IMR-90 (cell line): ENCODE results near the gene PRR4. TPM values are rescaled to one million over a fixed set of nuclear protein-coding genes. Genes with fewer than 3 reads are reported as not detected.

Source experiments
- ATAC-seq: fragments of 200-7000 bp; cut with Tn5 transposase; 2 replicates; pipeline ENCODE4 v1.9.1; 2020; ENCODE audit warnings: low read depth, mild to moderate bottlenecking, moderate library complexity
- BruUV-seq: library from RNA; stranded (reverse); fragments of 400-500 nt; replicated peaks from 2 replicates; lab custom pipeline; 2021; lab: Mats Ljungman, UMichigan
- CTCF ChIA-PET: fragments of 300-600 bp; formaldehyde crosslinking; extraction: SDS; loops from one replicate; lab custom pipeline; 2021; ENCODE audit warnings: antibody characterized with exemption; lab: Yijun Ruan, JAX
- POLR2A ChIA-PET: fragments of 300-600 bp; sonication (Branson Sonifier 250); formaldehyde crosslinking; loops from one replicate; lab custom pipeline; 2022; ENCODE audit warnings: antibody characterized with exemption; ENCODE audit not compliant: unreplicated experiment; lab: Charles Lee
- DNase-seq: peaks from one replicate; pipeline ENCODE4 v3.0.0; 2013
- H2AFZ ChIP-seq: replicated peaks from 2 replicates; pipeline ENCODE3; 2013; ENCODE audit warnings: low read length, mild to moderate bottlenecking; ENCODE audit not compliant: poor library complexity
- H2AK5ac ChIP-seq: 2 replicates; pipeline ENCODE4 v1.6.1; 2013; ENCODE audit warnings: low read depth, low read length, inconsistent platforms
- H2AK9ac ChIP-seq: replicated peaks from 2 replicates; pipeline ENCODE3; 2013; ENCODE audit warnings: mild to moderate bottlenecking, low read depth, low read length, moderate library complexity; ENCODE audit not compliant: poor library complexity
- H2BK120ac ChIP-seq: 2 replicates; pipeline ENCODE4 v1.6.1; 2013; ENCODE audit warnings: low read depth, low read length, inconsistent platforms
- H2BK15ac ChIP-seq: 3 replicates; pipeline ENCODE4 v1.6.1; 2013; ENCODE audit warnings: low read depth, low read length, inconsistent platforms
- H2BK20ac ChIP-seq: 2 replicates; pipeline ENCODE4 v1.6.1; 2013; ENCODE audit warnings: low read depth, mild to moderate bottlenecking, inconsistent platforms, low read length, moderate library complexity
- H2BK5ac ChIP-seq: 2 replicates; pipeline ENCODE4 v1.6.1; 2013; ENCODE audit warnings: mild to moderate bottlenecking, low read depth, low read length, inconsistent platforms; ENCODE audit not compliant: poor library complexity, severe bottlenecking
- H3K14ac ChIP-seq: replicated peaks from 2 replicates; pipeline ENCODE4 v1.6.1; 2013; ENCODE audit warnings: low read depth, low read length, inconsistent platforms
- H3K18ac ChIP-seq: 2 replicates; pipeline ENCODE4 v1.6.1; 2013; ENCODE audit warnings: low read depth, low read length, control low read depth
- H3K23ac ChIP-seq: 2 replicates; pipeline ENCODE4 v1.6.1; 2013; ENCODE audit warnings: low read depth, low read length, inconsistent platforms
- H3K27ac ChIP-seq: 2 replicates; pipeline ENCODE4 v1.5.1; 2013; ENCODE audit warnings: mild to moderate bottlenecking, control low read depth, low read length; ENCODE audit not compliant: insufficient read depth
- H3K27me3 ChIP-seq: 2 replicates; pipeline ENCODE4 v1.6.1; 2013; ENCODE audit warnings: low read length; ENCODE audit not compliant: control insufficient read depth, insufficient read depth
- H3K36me3 ChIP-seq: 2 replicates; pipeline ENCODE4 v1.6.1; 2013; ENCODE audit warnings: low read length, mixed read lengths; ENCODE audit not compliant: control insufficient read depth, insufficient read depth
- H3K4ac ChIP-seq: 2 replicates; pipeline ENCODE4 v1.6.1; 2013; ENCODE audit warnings: low read depth, low read length, inconsistent platforms
- H3K4me1 ChIP-seq: 2 replicates; pipeline ENCODE4 v1.6.1; 2013; ENCODE audit warnings: low read length, mixed read lengths; ENCODE audit not compliant: control insufficient read depth, insufficient read depth
- H3K4me2 ChIP-seq: 2 replicates; pipeline ENCODE4 v1.6.1; 2013; ENCODE audit warnings: low read depth, mild to moderate bottlenecking, control low read depth, low read length, moderate library complexity
- H3K4me3 ChIP-seq: 2 replicates; pipeline ENCODE4 v1.5.1; 2013; ENCODE audit warnings: low read depth, mild to moderate bottlenecking, control low read depth, low read length, moderate library complexity; ENCODE audit not compliant: insufficient read depth
- H3K56ac ChIP-seq: 2 replicates; pipeline ENCODE4 v1.6.1; 2013; ENCODE audit warnings: low read length, inconsistent platforms; ENCODE audit not compliant: insufficient read depth; ENCODE audit errors: extremely low read depth
- H3K79me1 ChIP-seq, 2 experiments: 2 replicates each; pipeline ENCODE4 v1.6.1; 2013; ENCODE audit warnings: low read length in 2 of 2, inconsistent platforms in 1 of 2, low read depth in 1 of 2
- H3K9ac ChIP-seq: 2 replicates; pipeline ENCODE4 v1.6.1; 2013; ENCODE audit warnings: low read depth, low read length, control low read depth
- H3K9me1 ChIP-seq: 2 replicates; pipeline ENCODE4 v1.6.1; 2013; ENCODE audit warnings: low read length, inconsistent platforms; ENCODE audit not compliant: insufficient read depth
- H3K9me3 ChIP-seq: 2 replicates; pipeline ENCODE4 v1.6.1; 2013; ENCODE audit warnings: low read length; ENCODE audit not compliant: control insufficient read depth, insufficient read depth
- H4K20me1 ChIP-seq: 2 replicates; pipeline ENCODE4 v1.6.1; 2013; ENCODE audit warnings: low read length, inconsistent platforms; ENCODE audit not compliant: insufficient read depth
- H4K5ac ChIP-seq: 2 replicates; pipeline ENCODE4 v1.6.1; 2013; ENCODE audit warnings: mild to moderate bottlenecking, low read depth, low read length, control low read depth
- H4K8ac ChIP-seq, 2 experiments: 2 replicates each; pipeline ENCODE4 v1.6.1; 2013; ENCODE audit warnings: low read depth in 2 of 2, low read length in 2 of 2, control low read depth in 1 of 2, inconsistent platforms in 1 of 2
- H4K91ac ChIP-seq: 2 replicates; pipeline ENCODE4 v1.6.1; 2013; ENCODE audit warnings: low read depth, low read length, inconsistent platforms; ENCODE audit not compliant: insufficient read depth
- BHLHE40 ChIP-seq: fragments of 150-350 bp; IDR thresholded peaks from 2 replicates; pipeline ENCODE4 v1.6.1; 2016; ENCODE audit warnings: mild to moderate bottlenecking, low read depth, low read length
- CEBPB ChIP-seq: IDR thresholded peaks from 2 replicates; pipeline ENCODE4 v1.6.1; 2012; ENCODE audit warnings: low read depth, low read length, improper control_type of control experiment
- FOS ChIP-seq: fragments of 150-350 bp; IDR thresholded peaks from 2 replicates; pipeline ENCODE4 v1.6.1; 2016; ENCODE audit warnings: low read depth, low read length
- MAFK ChIP-seq: IDR thresholded peaks from 2 replicates; pipeline ENCODE4 v1.6.1; 2012; ENCODE audit warnings: low read depth, low read length, improper control_type of control experiment
- MXI1 ChIP-seq: IDR thresholded peaks from 2 replicates; pipeline ENCODE4 v1.6.1; 2012; ENCODE audit warnings: low read depth, mild to moderate bottlenecking, low read length, moderate library complexity, borderline replicate concordance
- POLR2A ChIP-seq: IDR thresholded peaks from 2 replicates; pipeline ENCODE4 v1.6.1; 2012; ENCODE audit warnings: mild to moderate bottlenecking, low read depth, low read length
- WGBS, 2 experiments: methylation state at CpG; one replicate each; pipeline versions ENCODE4 v1.1.5 to v1.1.7; 2013; ENCODE audit warnings: missing lambda C conversion rate in 2 of 2; ENCODE audit not compliant: insufficient read length in 1 of 2; ENCODE audit errors: extremely low coverage in 2 of 2; 5-methylcytosine and 5-hydroxymethylcytosine counted together
- dilution Hi-C: fragments of 300-500 bp; cut with HindIII; formaldehyde crosslinking; loops from one replicate; pipeline ENCODE4 v1.14.3; 2018; ENCODE audit warnings: low sequenced_read_pairs; ENCODE audit not compliant: unreplicated experiment
- in situ Hi-C: fragments of 300-500 bp; cut with MboI; formaldehyde crosslinking; loops from 3 replicates; pipeline ENCODE4 v1.14.3; 2019; ENCODE audit warnings: low sequenced_read_pairs, inconsistent platforms, mixed read lengths
- intact Hi-C: fragments of 100-400 bp; cut with micrococcal nuclease; formaldehyde crosslinking; loops from 2 replicates; pipeline ENCODE4 v1.10.0; 2022
- microRNA-seq, 2 experiments: library from miRNA; stranded (forward) in 1 of 2; unstranded in 1 of 2; fragments of 10-50 nt in 1 of 2; fragments of <30 nt in 1 of 2; gene quantifications in 1 of 2; microRNA quantifications in 1 of 2; one replicate each; pipeline versions ENCODE3 to v1.1.0; 2013 to 2020; ENCODE audit not compliant: insufficient read depth in 1 of 2, insufficient read length in 1 of 2, unreplicated experiment in 1 of 2
- polyA plus RNA-seq, 3 experiments: library from polyadenylated mRNA; depleted of rRNA; stranded (reverse); fragments of >200 nt; gene quantifications; 2 replicates each; pipeline ENCODE4 v1.2.3, GENCODE V29; 2012; ENCODE audit warnings: low replicate concordance in 1 of 3
- small RNA-seq, 5 experiments: library from RNA; depleted of rRNA; stranded (forward); fragments of <200 nt; gene quantifications; one replicate each; pipeline ENCODE3, GENCODE V24; 2012
- total RNA-seq: library from RNA; depleted of rRNA; stranded (reverse); fragments of >200 nt; gene quantifications from 2 replicates; pipeline ENCODE4 v1.2.3, GENCODE V29; 2012; rRNA removed
- TF ChIP-seq, protein P1 (sequence below): fragments of 150-350 bp; IDR thresholded peaks from 2 replicates; pipeline ENCODE4 v1.6.1; 2016; ENCODE audit warnings: low read depth, mild to moderate bottlenecking, low read length, moderate library complexity, borderline replicate concordance
- TF ChIP-seq, protein P2 (sequence below): fragments of 150-350 bp; IDR thresholded peaks from 2 replicates; pipeline ENCODE4 v1.6.1; 2017; ENCODE audit warnings: mild to moderate bottlenecking, antibody characterized with exemption, low read length, low read depth

The PRR4 gene
- total and polyA plus RNA-seq, 2 of the 4 experiments (the other 2 are of a cell fraction), result 0.72 to 1.9 TPM

DNA sequence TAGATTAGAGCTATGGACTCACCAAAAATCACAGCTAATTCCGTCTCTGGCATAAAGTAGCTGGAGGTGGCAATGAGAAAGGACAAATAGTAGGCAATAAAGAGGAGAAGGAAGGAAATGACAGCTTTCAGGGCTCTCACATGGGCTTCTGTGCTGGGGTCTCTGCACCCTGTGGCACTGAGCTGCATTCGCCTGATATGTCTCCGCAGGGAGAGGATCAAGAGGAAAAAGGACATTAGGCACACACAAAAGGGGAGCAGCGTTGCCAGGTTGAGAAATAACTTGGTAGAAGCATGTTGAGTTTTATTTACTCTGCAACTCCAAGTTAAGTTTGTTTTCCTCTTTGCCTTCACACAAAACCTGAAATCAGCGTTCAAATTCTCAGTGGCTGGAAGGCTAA lies 47.5 kb downstream of the PRR4 start:
- ChIA-PET POLR2A (no interaction called here), CTCF (no interaction called here)
- Histone ChIP-seq H3K18ac (no peak overlapping the region), H2BK5ac (no peak overlapping the region), H4K8ac (no peak overlapping the region), H2AFZ (no peak overlapping the region), H4K5ac (no peak overlapping the region), H3K14ac (no peak overlapping the region), H3K27me3 (no peaks in the 10 kb centered on the region), H3K56ac (no peak overlapping the region), H3K79me1 (no peaks in the 10 kb centered on the region), H2BK15ac (no peak overlapping the region), H4K20me1 (no peaks in the 10 kb centered on the region), H2BK20ac (no peak overlapping the region), H3K9me3 (no peaks in the 10 kb centered on the region), H3K4me3 (no peak overlapping the region), H3K27ac (no peak overlapping the region), H3K23ac (no peak overlapping the region), H3K36me3 (no peaks in the 10 kb centered on the region), H4K91ac (no peak overlapping the region), H3K9me1 (no peaks in the 10 kb centered on the region), H2BK120ac (no peak overlapping the region), H2AK9ac (no peak overlapping the region), H2AK5ac (no peak overlapping the region), H3K4ac (no peak overlapping the region), H3K4me1 (no peaks in the 10 kb centered on the region), H3K9ac (no peak overlapping the region), H3K4me2 (no peak overlapping the region)
- in situ Hi-C loops (no loop called here), intact Hi-C loops (no loop called here), dilution Hi-C loops (no loop called here)
- TF ChIP-seq BHLHE40 (no peak), MXI1 (no peak), MAFK (no peak), CEBPB (no peak), POLR2A (no peak), FOS (no peak)
- TF ChIP-seq, protein P1, sequence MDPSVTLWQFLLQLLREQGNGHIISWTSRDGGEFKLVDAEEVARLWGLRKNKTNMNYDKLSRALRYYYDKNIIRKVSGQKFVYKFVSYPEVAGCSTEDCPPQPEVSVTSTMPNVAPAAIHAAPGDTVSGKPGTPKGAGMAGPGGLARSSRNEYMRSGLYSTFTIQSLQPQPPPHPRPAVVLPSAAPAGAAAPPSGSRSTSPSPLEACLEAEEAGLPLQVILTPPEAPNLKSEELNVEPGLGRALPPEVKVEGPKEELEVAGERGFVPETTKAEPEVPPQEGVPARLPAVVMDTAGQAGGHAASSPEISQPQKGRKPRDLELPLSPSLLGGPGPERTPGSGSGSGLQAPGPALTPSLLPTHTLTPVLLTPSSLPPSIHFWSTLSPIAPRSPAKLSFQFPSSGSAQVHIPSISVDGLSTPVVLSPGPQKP, result no peak
- TF ChIP-seq, protein P2, sequence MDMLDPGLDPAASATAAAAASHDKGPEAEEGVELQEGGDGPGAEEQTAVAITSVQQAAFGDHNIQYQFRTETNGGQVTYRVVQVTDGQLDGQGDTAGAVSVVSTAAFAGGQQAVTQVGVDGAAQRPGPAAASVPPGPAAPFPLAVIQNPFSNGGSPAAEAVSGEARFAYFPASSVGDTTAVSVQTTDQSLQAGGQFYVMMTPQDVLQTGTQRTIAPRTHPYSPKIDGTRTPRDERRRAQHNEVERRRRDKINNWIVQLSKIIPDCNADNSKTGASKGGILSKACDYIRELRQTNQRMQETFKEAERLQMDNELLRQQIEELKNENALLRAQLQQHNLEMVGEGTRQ, result no peak
- ATAC-seq (no peak), DNase-seq (no peak)
- BruUV-seq, result no TSS peak
- no CpG with 5 or more reads among the region's 5 CpGs for WGBS, 2 experiments

Small RNAs within 50 kb of the gene (microRNA-seq; reads per million reads assigned to microRNA genes)
- gene PRR4 (ENCODE audit: insufficient read depth, insufficient read length), result not detected

Small RNAs within 50 kb of the gene (small RNA-seq; reads per million reads assigned to genes)
- 0 to 0.92 (median 0) reads per million in 5 experiments for gene PRR4

Other genes starting within 250 kb of the PRR4 start
- 6.3 and 23.3 TPM in 2 replicates for gene MAGOHB, start 235.9 kb downstream of the PRR4 start, total RNA-seq
- 15.6 and 20.3 TPM in 2 replicates for gene MAGOHB, start 235.9 kb downstream of the PRR4 start, polyA plus RNA-seq (2012; rRNA removed)
- 0.72 and 1.1 TPM in 2 replicates for gene STYK1, start 175.4 kb downstream of the PRR4 start, total RNA-seq
- gene STYK1, start 175.4 kb downstream of the PRR4 start, polyA plus RNA-seq (2012; rRNA removed), result 0.34 and 0.36 TPM in 2 replicates
- 33.7 and 60.8 TPM in 2 replicates for gene YBX3, start 126.2 kb downstream of the PRR4 start, total RNA-seq
- gene YBX3, start 126.2 kb downstream of the PRR4 start, polyA plus RNA-seq (2012; rRNA removed), result 131 and 132 TPM in 2 replicates
- gene TAS2R7, start 46.8 kb downstream of the PRR4 start, total RNA-seq, result not detected in 2 replicates
- not detected in 2 replicates for gene TAS2R7, start 46.8 kb downstream of the PRR4 start, polyA plus RNA-seq (2012; rRNA removed)
- gene TAS2R8, start 42.2 kb downstream of the PRR4 start, total RNA-seq, result not detected in 2 replicates
- gene TAS2R8, start 42.2 kb downstream of the PRR4 start, polyA plus RNA-seq (2012; rRNA removed), result not detected in 2 replicates
- under 0.01 TPM in 1 of 2 replicates, not detected in the other for gene TAS2R9, start 39.3 kb downstream of the PRR4 start, total RNA-seq
- not detected in 2 replicates for gene TAS2R9, start 39.3 kb downstream of the PRR4 start, polyA plus RNA-seq (2012; rRNA removed)
- gene TAS2R10, start 23.1 kb downstream of the PRR4 start, total RNA-seq, result 0.36 and 1.1 TPM in 2 replicates
- 0.07 TPM in 1 of 2 replicates, not detected in the other for gene TAS2R10, start 23.1 kb downstream of the PRR4 start, polyA plus RNA-seq (2012; rRNA removed)
- 16.7 and 18.8 TPM in 2 replicates for gene PRH1, start 34.8 kb upstream of the PRR4 start, total RNA-seq
- gene PRH1, start 34.8 kb upstream of the PRR4 start, polyA plus RNA-seq (2012; rRNA removed), result 2.3 and 3.0 TPM in 2 replicates
- 0.90 and 1.4 TPM in 2 replicates for gene TAS2R13, start 60.1 kb upstream of the PRR4 start, total RNA-seq
- 0.03 TPM in 1 of 2 replicates, not detected in the other for gene TAS2R13, start 60.1 kb upstream of the PRR4 start, polyA plus RNA-seq (2012; rRNA removed)
- gene PRH2, start 79.8 kb upstream of the PRR4 start, total RNA-seq, result 0.28 TPM in 1 of 2 replicates, not detected in the other
- gene PRH2, start 79.8 kb upstream of the PRR4 start, polyA plus RNA-seq (2012; rRNA removed), result 0.34 TPM in 1 of 2 replicates, not detected in the other
- gene TAS2R14, start 89.8 kb upstream of the PRR4 start, total RNA-seq, result 2.0 and 3.9 TPM in 2 replicates
- gene TAS2R14, start 89.8 kb upstream of the PRR4 start, polyA plus RNA-seq (2012; rRNA removed), result 1.1 and 1.6 TPM in 2 replicates
- gene TAS2R50, start 137.4 kb upstream of the PRR4 start, total RNA-seq, result 2.3 and 4.4 TPM in 2 replicates
- gene TAS2R50, start 137.4 kb upstream of the PRR4 start, polyA plus RNA-seq (2012; rRNA removed), result not detected in 2 replicates
- 3.4 and 3.9 TPM in 2 replicates for gene TAS2R20, start 148.8 kb upstream of the PRR4 start, total RNA-seq
- 0.24 and 0.36 TPM in 2 replicates for gene TAS2R20, start 148.8 kb upstream of the PRR4 start, polyA plus RNA-seq (2012; rRNA removed)
- 5.0 and 8.1 TPM in 2 replicates for gene TAS2R19, start 173.1 kb upstream of the PRR4 start, total RNA-seq
- 0.24 and 0.29 TPM in 2 replicates for gene TAS2R19, start 173.1 kb upstream of the PRR4 start, polyA plus RNA-seq (2012; rRNA removed)
- 4.3 and 8.6 TPM in 2 replicates for gene TAS2R31, start 181.9 kb upstream of the PRR4 start, total RNA-seq
- gene TAS2R31, start 181.9 kb upstream of the PRR4 start, polyA plus RNA-seq (2012; rRNA removed), result 0.10 and 0.24 TPM in 2 replicates
- 3.3 and 4.7 TPM in 2 replicates for gene TAS2R46, start 212.8 kb upstream of the PRR4 start, total RNA-seq
- gene TAS2R46, start 212.8 kb upstream of the PRR4 start, polyA plus RNA-seq (2012; rRNA removed), result 0.09 TPM in 1 of 2 replicates, not detected in the other
- 0.90 and 1.9 TPM in 2 replicates for gene TAS2R43, start 242.8 kb upstream of the PRR4 start, total RNA-seq
- not detected in 2 replicates for gene TAS2R43, start 242.8 kb upstream of the PRR4 start, polyA plus RNA-seq (2012; rRNA removed)